Activated T-cell treated with anti-CD3 and anti-CD28 coated beads, Interleukin-2, amount 50 U/mL, for 4 hours (primary cell): Measurements from ENCODE around the gene ZSCAN1. TPM values are rescaled to one million over a fixed set of nuclear protein-coding genes. Genes with fewer than 3 reads are reported as not detected.

Experiments
- ATAC-seq, 2 donors: fragments of 200-7000 bp; cut with Tn5 transposase; one replicate each; pipeline ENCODE4 v1.10.0; 2021
- DNase-seq: peaks from one replicate; pipeline ENCODE4 v3.0.0-alpha.2; 2020
- H3K27me3 Mint-ChIP-seq: one replicate; pipeline ENCODE4 v1.8.0; 2021; ENCODE audit warnings: low read depth, mixed read lengths
- H3K36me3 Mint-ChIP-seq: one replicate; pipeline ENCODE4 v1.8.0; 2022; ENCODE audit warnings: mixed read lengths; ENCODE audit not compliant: insufficient read depth
- H3K4me1 Mint-ChIP-seq: one replicate; pipeline ENCODE4 v1.8.0; 2021; ENCODE audit warnings: low read depth, mixed read lengths
- H3K4me3 Mint-ChIP-seq: one replicate; pipeline ENCODE4 v1.8.0; 2021; ENCODE audit warnings: mild to moderate bottlenecking, moderate library complexity, mixed read lengths
- H3K9me3 Mint-ChIP-seq: one replicate; pipeline ENCODE4 v1.8.0; 2021; ENCODE audit warnings: mixed read lengths
- total RNA-seq, 3 donors: library from RNA; stranded (reverse); gene quantifications; one replicate each; pipeline ENCODE4 v1.2.1, GENCODE V29; 2021

Gene ZSCAN1
- total RNA-seq, 3 donors from 2014 or later: not detected

- no peaks in the 10 kb centered on the region for H3K27me3 Mint-ChIP-seq
- peaks cover 47% of the 10 kb centered on the region for H3K9me3 Mint-ChIP-seq
- H3K4me3 Mint-ChIP-seq: no peak overlapping the region
- no peak for ATAC-seq
- H3K36me3 Mint-ChIP-seq: peaks cover 2% of the 10 kb centered on the region
- no peak for DNase-seq
- no peaks in the 10 kb centered on the region for H3K4me1 Mint-ChIP-seq
Measured at GRCh38 chr19:58047672-58048071, 13.8 kb downstream of the ZSCAN1 start.

- Mint-ChIP-seq H3K9me3 (peaks cover 39% of the 10 kb centered on the region), H3K36me3 (peaks cover 8% of the 10 kb centered on the region), H3K4me1 (no peaks in the 10 kb centered on the region), H3K27me3 (peaks cover 15% of the 10 kb centered on the region), H3K4me3 (no peak overlapping the region)
- ATAC-seq (no peak), DNase-seq (no peak)
Measured at GRCh38 chr19:58052256-58052655, 18.4 kb downstream of the ZSCAN1 start.

DNA sequence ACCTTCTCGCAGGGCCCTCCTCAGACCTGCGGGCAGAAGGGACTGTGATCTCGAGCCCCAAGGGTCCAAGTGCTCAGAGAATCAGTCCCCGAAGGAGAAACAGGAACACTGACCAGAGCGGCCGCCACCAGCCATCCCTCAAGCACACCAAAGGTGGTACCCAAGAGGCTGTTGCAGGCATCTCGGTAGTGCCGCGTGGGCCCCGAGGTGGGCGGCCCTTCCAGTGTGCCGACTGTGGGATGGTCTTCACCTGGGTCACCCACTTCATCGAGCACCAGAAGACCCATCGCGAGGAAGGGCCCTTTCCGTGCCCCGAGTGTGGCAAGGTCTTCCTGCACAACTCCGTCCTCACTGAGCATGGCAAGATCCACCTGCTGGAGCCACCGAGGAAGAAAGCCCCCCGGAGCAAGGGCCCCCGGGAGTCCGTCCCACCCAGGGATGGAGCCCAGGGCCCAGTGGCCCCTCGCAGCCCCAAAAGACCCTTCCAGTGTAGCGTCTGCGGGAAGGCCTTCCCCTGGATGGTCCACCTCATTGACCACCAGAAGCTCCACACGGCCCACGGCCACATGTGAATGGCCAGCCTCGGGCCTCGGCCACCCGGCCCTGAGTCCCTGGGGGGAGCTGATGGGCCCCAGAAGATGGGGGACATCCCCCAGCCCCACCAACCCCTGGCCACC lies 19.8 kb downstream of the ZSCAN1 start:
- Mint-ChIP-seq H3K9me3 (peaks cover 43% of the 10 kb centered on the region), H3K4me3 (no peak overlapping the region)
- DNase-seq: no peak

GRCh38 chr19:58054901-58055874 lies 21.4 kb downstream of the ZSCAN1 start:
- peaks cover 6% of the 10 kb centered on the region for H3K36me3 Mint-ChIP-seq
- H3K27me3 Mint-ChIP-seq: peaks cover 28% of the 10 kb centered on the region
- ATAC-seq (no peak), DNase-seq (no peak)
- peaks cover 34% of the 10 kb centered on the region for H3K9me3 Mint-ChIP-seq
- H3K4me1 Mint-ChIP-seq: peaks cover 3% of the 10 kb centered on the region
- no peak overlapping the region for H3K4me3 Mint-ChIP-seq

More for the DNA sequence above, 19.8 kb downstream of the ZSCAN1 start:
- Mint-ChIP-seq H3K36me3 (peaks cover 8% of the 10 kb centered on the region), H3K4me1 (no peaks in the 10 kb centered on the region), H3K27me3 (peaks cover 20% of the 10 kb centered on the region)
- no peak for ATAC-seq

- Mint-ChIP-seq H3K9me3 (peaks cover 31% of the 10 kb centered on the region), H3K4me3 (no peak overlapping the region), H3K27me3 (peaks cover 28% of the 10 kb centered on the region), H3K36me3 (peaks cover 6% of the 10 kb centered on the region), H3K4me1 (peaks cover 3% of the 10 kb centered on the region)
- DNase-seq (no peak), ATAC-seq (no peak)
Measured at GRCh38 chr19:58056261-58056660, 22.4 kb downstream of the ZSCAN1 start.

DNA sequence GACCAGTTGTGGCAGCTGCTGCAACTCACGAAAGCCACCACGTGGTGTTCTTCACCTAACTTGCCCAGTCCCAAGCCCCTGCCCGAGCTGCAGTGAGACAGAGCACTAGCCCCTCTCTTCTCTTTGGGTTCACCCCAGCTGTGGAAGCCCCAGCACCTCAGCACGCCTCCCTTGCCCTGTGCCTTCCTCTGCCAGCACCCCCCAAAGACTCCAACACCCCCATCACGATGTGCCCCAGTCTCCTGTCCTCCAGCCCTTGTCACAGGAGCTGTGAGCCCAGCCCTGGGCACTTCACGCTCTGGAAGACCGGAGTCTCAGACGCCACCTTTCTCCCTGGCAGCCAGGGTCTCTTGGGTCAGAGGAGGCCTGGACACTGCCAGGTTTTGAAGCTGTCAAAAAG lies 23.0 kb downstream of the ZSCAN1 start:
- H3K4me3 Mint-ChIP-seq: no peak overlapping the region
- peaks cover 6% of the 10 kb centered on the region for H3K36me3 Mint-ChIP-seq
- H3K27me3 Mint-ChIP-seq: peaks cover 28% of the 10 kb centered on the region
- ATAC-seq (no peak), DNase-seq (no peak)
- peaks cover 3% of the 10 kb centered on the region for H3K4me1 Mint-ChIP-seq
- H3K9me3 Mint-ChIP-seq: peaks cover 30% of the 10 kb centered on the region

DNA sequence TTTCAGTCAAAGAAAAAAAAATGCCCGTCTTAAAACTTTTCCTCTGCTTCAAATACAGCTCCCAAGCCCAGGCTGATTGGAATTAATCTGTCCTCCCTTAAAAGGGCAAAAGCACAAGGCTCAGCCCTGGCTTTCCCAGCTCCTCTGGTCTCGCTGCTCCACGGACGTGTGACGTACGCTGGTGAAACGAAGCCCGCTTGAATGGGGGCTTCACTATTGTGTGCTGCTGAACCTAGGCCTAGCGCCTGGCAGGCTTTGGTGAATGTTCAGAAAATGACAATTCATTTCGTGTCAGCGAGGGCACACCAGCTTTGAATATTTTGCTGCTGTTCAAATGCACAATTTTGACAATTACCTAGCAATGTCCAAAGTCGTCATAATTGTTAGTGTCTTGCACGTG lies 24.6 kb downstream of the ZSCAN1 start:
- no peak for DNase-seq
- peaks cover 28% of the 10 kb centered on the region for H3K27me3 Mint-ChIP-seq
- no peak for ATAC-seq
- peak overlapping the region; percentile 64 for H3K4me3 Mint-ChIP-seq
- H3K36me3 Mint-ChIP-seq: peaks cover 8% of the 10 kb centered on the region
- peaks cover 31% of the 10 kb centered on the region for H3K9me3 Mint-ChIP-seq
- peaks cover 3% of the 10 kb centered on the region for H3K4me1 Mint-ChIP-seq

GRCh38 chr19:58059003-58059670 lies 25.3 kb downstream of the ZSCAN1 start, which contains the start of gene ZNF135:
TSS of gene ZNF135 (plus strand) at chr19:58059282. CDS start at chr19:58060003, 721 bp downstream.
- Mint-ChIP-seq H3K9me3 (peaks cover 38% of the 10 kb centered on the region), H3K36me3 (peaks cover 11% of the 10 kb centered on the region), H3K27me3 (peaks cover 28% of the 10 kb centered on the region), H3K4me3 (peak within 1 kb of the TSS; percentile 64), H3K4me1 (peaks cover 3% of the 10 kb centered on the region)
- DNase-seq (peak; percentile 47), ATAC-seq (peak; percentile 86 to 88)

DNA sequence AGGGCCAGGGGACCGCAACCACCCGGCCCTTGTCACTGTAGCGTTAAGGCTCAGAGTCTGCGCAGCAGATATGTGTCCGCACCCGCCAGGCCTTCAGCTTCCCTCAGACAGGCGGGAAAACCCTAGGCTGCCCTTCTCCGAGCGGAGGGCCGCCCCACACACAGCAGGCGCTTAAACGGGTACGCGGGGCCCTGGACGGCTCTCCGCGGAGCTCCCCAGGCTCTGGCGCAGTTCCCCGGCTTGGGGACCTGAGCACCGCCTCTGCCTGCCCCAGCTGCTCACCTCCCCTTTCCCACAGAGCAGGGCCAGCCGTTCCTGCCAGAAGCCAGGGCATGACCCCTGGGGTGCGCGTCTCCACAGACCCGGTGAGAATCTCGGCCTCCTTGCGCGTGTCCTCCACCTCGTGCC lies 25.9 kb downstream of the ZSCAN1 start:
- peaks cover 3% of the 10 kb centered on the region for H3K4me1 Mint-ChIP-seq
- H3K27me3 Mint-ChIP-seq: peaks cover 28% of the 10 kb centered on the region
- DNase-seq: no peak
- H3K9me3 Mint-ChIP-seq: peaks cover 35% of the 10 kb centered on the region
- ATAC-seq: peak in 1 of 2 donors; percentile 16
- no peak overlapping the region for H3K4me3 Mint-ChIP-seq
- peaks cover 11% of the 10 kb centered on the region for H3K36me3 Mint-ChIP-seq

- ATAC-seq: no peak
- peaks cover 27% of the 10 kb centered on the region for H3K27me3 Mint-ChIP-seq
Measured at GRCh38 chr19:58060231-58060630, 26.4 kb downstream of the ZSCAN1 start.

GRCh38 chr19:58063712-58064111 lies 29.9 kb downstream of the ZSCAN1 start:
- H3K4me3 Mint-ChIP-seq: no peak overlapping the region
- no peak for ATAC-seq
- no peak for DNase-seq
- H3K9me3 Mint-ChIP-seq: peaks cover 60% of the 10 kb centered on the region
- H3K4me1 Mint-ChIP-seq: peaks cover 3% of the 10 kb centered on the region
- H3K36me3 Mint-ChIP-seq: peaks cover 15% of the 10 kb centered on the region
- H3K27me3 Mint-ChIP-seq: peaks cover 8% of the 10 kb centered on the region

More at GRCh38 chr19:58060231-58060630, 26.4 kb downstream of the ZSCAN1 start:
- H3K9me3 Mint-ChIP-seq: peaks cover 38% of the 10 kb centered on the region
- no peak overlapping the region for H3K4me3 Mint-ChIP-seq
- DNase-seq: no peak
- H3K36me3 Mint-ChIP-seq: peaks cover 11% of the 10 kb centered on the region
- H3K4me1 Mint-ChIP-seq: peaks cover 3% of the 10 kb centered on the region

DNA sequence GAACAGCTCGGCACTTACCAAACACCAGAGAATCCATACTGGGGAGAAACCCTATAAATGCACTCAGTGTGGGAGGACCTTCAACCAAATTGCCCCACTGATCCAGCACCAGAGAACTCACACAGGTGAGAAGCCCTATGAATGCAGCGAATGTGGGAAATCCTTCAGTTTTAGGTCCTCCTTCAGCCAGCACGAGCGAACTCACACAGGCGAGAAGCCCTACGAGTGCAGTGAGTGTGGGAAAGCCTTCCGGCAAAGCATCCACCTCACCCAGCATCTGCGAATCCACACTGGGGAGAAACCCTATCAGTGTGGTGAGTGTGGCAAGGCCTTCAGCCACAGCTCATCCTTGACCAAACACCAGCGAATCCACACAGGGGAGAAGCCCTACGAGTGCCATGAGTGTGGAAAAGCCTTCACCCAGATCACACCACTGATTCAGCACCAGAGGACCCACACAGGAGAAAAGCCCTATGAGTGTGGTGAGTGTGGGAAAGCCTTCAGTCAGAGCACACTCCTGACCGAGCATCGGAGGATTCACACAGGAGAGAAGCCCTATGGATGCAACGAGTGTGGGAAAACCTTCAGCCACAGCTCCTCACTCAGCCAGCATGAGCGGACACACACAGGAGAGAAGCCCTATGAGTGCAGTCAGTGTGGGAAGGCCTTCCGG lies 33.6 kb downstream of the ZSCAN1 start:
- H3K27me3 Mint-ChIP-seq: no peaks in the 10 kb centered on the region
- peaks cover 62% of the 10 kb centered on the region for H3K9me3 Mint-ChIP-seq
- H3K4me3 Mint-ChIP-seq: no peak overlapping the region
- peaks cover 18% of the 10 kb centered on the region for H3K36me3 Mint-ChIP-seq
- no peaks in the 10 kb centered on the region for H3K4me1 Mint-ChIP-seq
- ATAC-seq (no peak), DNase-seq (no peak)

- peaks cover 32% of the 10 kb centered on the region for H3K9me3 Mint-ChIP-seq
- H3K27me3 Mint-ChIP-seq: no peaks in the 10 kb centered on the region
- H3K36me3 Mint-ChIP-seq: peaks cover 11% of the 10 kb centered on the region
Measured at GRCh38 chr19:58079792-58080191, 46.0 kb downstream of the ZSCAN1 start.

DNA sequence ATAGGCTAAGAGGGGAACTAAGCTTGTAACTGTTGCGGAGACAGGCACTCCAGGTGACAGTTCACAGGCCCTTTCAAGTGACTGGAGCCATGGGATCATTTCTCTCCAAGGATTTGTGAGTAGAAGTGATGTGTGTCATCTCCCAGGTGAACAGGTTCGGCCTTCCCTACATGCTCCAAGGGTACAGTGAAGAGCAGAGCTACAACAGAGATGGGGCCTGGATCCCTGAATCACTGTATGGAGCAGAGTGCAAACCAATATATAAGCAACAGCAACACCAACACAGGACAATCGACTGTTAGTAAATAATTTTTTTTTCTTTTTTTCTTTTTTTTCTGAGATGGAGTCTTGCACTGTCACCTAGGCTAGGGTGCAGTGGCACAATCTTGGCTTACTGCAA lies 49.2 kb downstream of the ZSCAN1 start:
- Mint-ChIP-seq H3K4me1 (no peaks in the 10 kb centered on the region), H3K4me3 (no peak overlapping the region), H3K9me3 (peaks cover 26% of the 10 kb centered on the region), H3K27me3 (no peaks in the 10 kb centered on the region), H3K36me3 (peaks cover 16% of the 10 kb centered on the region)
- ATAC-seq: no peak
- no peak for DNase-seq

More at GRCh38 chr19:58079792-58080191, 46.0 kb downstream of the ZSCAN1 start:
- ATAC-seq: no peak
- H3K4me3 Mint-ChIP-seq: no peak overlapping the region
- no peaks in the 10 kb centered on the region for H3K4me1 Mint-ChIP-seq
- no peak for DNase-seq
